HG03280 (cell line): Measurements from ENCODE around the gene FUCA2.
"Not testable (repeated sequence)": the region's sequence is repeated elsewhere in the genome, so short reads cannot be mapped to it uniquely, and the experiment has no call there.

Source experiments
- ATAC-seq: cut with Tn5 transposase; IDR thresholded peaks from one replicate; pipeline ENCODE4 v1.9.1; 2021; ENCODE audit warnings: mild to moderate bottlenecking, moderate library complexity; ENCODE audit not compliant: unreplicated experiment

FUCA2 gene

DNA sequence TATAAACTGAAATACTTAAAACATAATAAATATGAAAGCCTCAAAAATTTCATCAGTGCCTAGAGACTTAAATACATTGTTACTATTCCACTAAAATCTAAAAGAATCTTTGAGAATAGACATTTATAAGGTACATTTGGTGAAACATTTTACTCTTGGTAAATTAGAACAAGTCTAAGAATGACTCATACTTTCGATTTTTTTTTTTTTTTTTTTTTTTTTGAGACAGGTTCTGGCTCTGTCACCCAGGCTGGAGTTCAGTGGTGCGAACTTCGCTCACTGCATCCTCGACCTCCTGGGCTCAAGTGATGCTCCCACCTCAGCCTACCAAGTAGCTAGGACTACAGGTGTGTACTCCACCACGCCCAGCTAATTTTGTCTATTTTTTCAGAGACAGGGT, 6.4 kb downstream of the FUCA2 start:
- ATAC-seq = no peak

DNA sequence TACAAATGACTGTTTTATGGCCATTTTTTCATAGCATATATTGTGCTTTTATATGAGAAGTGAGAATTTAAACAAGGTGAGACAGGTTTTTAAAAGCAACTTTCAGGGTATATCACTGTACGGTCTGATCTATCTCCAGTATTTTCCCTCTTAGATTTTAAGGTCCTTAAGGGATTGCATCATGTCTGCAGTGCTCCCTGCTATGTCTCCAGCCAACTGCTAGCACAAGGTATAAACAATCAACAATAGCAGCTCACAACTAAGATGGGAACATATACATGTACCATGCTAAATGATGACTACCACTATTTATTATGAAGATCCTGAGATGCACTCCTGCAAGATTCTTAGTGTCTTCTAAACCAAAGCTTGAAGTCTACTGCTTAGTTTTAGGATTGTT, 7.2 kb downstream of the FUCA2 start:
- no peak for ATAC-seq

DNA sequence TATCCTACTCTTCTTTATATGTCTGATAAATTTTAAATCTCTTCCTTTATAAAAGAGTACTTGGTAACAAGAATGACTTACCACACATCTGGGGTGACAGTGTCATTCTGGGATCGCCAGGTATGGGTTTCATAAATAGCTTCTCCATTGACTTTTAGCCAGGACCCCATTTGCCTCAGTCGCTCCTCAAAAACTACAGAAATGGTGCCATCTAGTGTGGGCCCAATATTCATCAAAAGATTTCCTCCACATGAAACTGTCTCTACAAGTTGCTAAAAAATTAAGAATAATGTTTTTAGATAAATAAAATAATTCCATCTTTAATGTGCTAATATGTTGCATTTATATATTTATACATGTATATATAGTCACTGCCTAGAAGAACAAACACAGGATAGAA, 9.7 kb downstream of the FUCA2 start:
- no peak for ATAC-seq

DNA sequence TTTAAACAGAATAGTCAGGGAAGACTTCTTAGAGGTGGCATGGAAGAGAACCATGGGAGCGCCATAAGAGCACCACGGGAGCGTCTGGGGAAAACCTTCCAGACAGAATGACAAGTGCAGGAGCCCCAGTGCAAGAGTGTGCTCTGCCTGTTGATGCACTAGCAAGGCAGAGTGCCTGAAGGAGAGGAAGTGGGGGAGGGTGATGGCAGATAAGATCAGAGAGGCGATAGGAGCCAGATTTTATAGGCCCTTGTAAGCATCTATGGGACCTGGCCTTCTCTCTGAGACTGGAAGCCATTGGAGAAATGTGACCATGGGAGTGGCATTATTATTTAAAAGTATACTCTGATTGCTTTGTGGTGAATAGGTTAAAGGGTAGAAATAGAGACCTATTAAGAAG, 13.1 kb downstream of the FUCA2 start:
- no peak for ATAC-seq

DNA sequence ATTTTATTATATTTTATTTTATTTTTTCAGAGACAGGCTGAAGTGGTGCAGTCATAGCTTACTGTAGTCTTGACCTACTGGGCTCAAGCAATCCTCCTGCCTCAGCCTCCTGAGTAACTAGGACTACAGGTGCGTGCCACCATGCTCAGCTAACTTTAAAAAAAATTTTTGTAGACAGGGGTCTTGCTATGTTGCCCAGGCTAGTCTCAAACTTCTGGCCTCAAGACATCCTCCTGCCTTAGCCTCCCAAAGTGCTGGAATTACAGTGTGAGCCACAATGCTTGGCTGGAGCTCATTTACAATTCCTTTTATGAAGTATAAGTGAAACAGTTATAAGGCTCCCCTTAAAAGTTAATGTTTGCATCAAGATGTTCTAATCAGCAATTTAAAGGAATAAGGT, 14.5 kb downstream of the FUCA2 start:
- no peak for ATAC-seq

DNA sequence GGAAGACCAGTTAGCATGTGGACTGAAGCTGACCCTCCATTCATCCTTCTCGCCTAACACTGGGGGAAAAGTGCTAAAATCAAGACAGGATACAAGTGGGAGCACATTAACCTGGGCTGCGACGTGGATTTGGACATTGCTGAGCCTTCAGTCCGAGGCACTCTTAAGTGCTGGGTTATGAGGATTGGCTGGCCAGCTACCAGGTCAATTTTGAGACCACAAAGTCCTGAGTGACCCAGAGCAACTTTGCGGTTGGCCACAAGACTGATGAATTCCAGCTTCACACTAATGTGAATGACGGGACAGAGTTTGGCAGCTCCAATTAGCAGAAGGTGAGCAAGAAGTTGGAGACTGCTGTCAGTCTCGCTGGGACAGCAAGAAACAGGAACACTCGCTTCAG, 20.7 kb downstream of the FUCA2 start:
- ATAC-seq = no peak

DNA sequence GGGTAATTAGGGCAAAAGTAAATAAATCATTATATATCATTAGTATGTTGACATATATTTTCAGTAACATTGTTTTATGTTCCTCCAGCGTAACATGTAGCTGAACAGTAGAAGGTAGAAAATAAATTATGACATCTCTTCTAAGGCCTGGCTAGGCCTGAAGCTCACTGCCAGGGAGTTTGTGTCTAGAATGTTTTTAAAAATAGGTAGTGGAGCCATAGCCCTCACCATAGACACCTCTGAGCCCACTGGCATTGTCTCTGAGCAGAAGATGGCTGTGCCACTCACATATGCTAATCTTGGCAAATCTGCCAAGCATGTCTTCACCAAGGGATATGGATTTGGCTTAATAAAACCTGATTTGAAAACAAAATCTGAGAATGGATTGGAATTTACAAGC, 21.3 kb downstream of the FUCA2 start:
- no peak for ATAC-seq

DNA sequence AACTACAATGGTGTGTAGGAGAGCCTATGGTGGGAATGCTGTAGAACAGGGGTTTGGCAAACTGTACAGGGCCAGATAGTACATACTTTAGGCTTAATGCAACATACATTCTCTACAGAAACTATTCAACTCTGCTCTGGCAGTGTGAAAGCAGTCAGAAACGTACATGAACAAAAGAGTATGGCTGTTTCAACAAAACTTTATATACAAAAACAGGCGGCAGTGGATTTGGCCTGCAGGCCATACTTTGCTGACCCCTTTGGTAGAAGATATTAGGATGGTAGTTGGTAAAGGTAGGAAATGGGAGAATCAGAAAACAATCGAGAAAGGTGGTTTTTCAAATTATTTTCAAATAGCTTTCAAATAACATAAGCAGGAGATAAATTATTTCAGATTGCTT, 24.8 kb downstream of the FUCA2 start:
- ATAC-seq = no peak

DNA sequence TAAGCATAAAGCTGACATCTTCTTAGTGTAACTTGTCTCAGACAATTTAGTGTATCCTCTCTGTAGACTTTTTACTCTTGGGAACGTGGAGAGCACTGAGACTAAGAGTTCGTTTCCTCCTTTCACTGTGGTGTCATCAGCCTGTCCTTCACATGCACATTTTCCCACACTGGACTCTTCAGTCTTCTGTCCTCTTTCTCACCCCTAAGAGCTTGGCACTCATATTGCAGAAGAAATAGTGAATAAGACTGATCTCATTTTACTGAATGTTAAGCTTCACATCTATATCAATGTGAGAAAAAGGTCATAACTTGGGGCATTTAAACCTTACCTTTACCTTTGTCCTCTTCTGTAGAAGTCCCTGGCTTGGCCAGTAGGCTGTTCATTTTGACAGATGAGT, 25.6 kb downstream of the FUCA2 start:
- ATAC-seq = no peak

DNA sequence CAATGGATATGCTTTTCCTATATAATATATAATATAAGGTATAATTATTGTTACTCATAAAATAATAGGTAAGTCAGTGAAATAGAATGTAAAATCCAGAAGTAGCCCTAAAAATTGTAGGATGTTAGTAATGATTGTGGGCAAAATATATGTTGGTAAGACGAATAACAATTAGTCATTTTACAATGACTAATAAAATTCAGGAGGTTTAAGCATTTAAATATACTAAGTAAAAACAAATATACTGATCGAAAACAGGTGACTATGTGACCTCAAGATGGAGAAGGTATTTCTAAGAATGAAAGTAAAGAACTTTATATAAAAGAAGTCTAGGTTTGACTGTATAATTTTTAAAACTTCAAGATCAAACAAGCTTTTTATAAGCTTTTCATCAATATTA, 28.9 kb downstream of the FUCA2 start:
- no peak for ATAC-seq

DNA sequence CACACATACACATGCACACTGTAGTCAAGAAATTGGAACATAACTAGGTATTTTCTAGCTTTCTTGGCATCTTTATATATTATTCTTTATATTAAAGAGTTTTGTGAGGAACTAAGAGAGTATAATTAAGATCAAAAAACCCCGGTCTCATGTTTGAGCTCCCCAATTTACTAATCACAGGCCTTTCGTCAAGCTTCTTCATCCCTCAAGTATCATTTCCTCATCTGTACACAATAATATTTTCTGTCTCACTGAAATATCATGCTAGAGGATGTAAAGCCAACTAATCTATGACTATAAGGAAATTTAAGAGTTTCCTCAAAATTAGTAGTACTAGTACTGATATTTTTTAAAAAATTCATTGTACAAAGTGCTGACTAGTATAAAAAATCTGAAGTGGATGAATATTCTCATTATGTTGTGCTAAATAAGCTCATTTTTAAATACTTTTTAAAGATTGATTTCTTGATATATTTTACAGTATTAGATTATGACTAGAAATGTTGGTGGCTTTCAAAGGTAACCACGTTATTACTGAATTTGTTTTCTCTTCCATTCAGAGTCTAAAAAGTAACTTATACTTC, 32.9 kb downstream of the FUCA2 start:
- ATAC-seq = no peak

DNA sequence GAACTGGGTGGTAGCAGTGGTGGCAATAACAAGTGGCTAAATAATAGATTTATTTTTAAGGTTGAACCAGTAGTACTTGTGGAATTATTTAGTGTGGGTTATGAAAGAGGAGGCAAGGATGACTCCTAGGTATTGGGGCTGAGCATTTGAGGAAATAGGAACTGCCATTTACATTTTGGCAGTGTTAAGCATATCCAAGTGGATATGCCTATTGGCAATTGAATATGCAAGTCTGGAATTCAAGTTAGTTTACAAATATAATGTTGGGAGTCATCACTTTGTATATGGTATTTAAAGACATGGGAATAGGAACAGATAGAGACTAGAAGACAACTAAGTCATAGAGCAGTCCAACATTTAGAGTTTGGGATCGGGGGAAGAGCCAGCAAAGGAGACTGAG, 35.0 kb downstream of the FUCA2 start:
- ATAC-seq = no peak

DNA sequence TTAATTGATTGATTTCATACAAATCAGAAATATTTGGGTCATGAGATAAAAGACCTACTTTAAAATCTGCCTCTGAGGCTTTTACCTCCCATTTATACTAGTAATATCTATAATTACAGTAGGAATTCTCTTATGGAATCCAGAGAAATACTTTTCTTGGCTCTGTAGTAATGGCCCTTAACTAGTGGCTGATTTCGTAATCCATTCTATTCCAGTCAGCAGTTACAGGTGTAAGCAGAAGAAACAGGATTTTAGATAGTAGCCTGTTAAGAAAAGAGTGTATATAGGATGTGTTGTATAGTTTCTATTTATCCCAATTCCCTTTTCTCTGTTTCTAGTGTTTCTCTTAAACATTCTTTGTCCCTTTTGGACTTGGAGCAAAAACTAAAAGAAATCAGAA, 39.7 kb downstream of the FUCA2 start:
- ATAC-seq = no peak

DNA sequence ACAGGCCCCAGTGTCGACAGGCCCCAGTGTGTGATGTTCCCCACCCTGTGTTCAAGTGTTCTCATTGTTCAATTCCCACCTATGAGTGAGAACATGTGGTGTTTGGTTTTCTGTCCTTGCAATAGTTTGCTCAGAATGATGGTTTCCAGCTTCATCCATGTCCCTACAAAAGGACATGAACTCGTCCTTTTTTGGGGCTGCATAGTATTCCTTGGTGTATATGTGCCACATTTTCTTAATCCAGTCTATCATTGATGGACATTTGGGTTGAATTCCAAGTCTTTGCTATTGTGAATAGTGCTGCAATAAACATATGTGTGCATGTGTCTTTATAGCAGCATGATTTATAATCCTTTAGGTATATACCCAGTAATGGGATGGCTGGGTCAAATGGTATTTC, 42.7 kb downstream of the FUCA2 start:
- not testable (repeated sequence) for ATAC-seq

DNA sequence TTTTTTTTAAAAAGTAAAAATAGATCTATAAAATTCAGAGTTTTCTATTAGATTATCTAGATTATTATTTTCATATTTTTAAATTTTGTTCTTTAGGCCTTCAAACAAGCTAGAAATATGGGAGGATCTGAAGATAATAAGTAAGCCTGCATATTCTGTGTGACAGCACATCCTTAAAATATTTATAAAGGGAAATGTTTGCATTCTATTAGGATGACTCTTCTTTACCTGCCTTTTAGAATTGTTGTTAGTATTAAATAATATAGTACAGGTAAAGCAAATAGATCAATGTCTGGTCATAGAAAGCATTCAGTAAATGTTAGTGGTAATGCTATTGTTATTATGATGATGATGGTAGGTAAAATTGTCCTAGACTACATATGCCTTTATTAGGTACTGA, 43.5 kb downstream of the FUCA2 start:
- ATAC-seq = no peak

DNA sequence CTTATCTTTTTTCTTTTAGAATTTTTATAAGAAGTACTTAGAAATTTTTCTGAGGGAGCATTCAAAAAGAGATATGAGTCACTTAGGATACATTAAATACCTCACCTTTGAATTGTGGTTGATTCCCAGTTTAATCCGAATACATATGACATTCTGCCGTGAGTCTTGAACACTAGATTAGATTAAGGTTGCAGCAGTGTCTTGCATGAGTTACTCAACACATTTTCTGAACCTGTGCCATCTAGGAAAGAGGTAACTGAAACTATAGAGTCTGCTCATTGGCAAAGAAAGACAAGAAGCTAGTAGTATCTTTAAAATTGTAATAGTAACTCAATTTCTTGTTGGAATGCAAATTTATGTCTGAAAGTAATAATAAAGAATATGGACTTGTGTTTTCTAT, 46.0 kb downstream of the FUCA2 start:
- no peak for ATAC-seq

DNA sequence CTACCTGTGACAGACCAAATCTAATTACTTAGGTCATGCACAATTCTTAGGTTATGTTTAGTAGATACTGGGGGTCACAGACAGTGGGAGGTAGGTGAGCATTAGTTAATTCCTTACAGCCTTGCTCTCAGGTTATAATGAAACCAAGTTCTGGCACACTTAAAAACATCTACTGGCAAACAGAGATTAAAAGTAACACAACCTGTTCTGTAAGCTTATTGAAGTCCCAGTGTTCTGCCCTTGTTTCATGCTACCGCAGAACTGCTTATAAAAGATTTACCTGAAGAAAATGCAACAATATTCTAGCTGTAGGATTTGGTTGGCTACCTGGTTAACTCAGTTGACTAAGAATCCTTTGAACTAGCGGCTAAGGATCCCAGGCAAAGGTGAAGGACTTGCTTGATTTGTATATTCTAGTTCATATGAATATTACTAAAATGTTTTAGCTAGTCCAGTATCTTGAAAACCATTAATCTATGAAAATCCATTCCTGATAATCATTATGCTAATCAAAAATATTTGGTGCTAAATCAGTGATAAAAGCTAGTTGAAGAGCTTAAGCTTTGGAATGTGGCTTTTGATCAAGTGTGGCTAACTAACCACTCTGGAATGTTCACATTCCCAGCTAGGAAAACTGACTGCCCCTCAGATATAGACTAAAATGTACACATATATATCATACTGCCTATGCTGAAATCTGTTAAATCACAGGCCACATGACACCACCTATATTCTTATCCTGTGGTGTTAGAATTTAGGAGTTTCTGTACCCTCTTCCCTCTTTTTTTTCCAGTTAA, 53.8 kb downstream of the FUCA2 start:
- ATAC-seq = no peak

DNA sequence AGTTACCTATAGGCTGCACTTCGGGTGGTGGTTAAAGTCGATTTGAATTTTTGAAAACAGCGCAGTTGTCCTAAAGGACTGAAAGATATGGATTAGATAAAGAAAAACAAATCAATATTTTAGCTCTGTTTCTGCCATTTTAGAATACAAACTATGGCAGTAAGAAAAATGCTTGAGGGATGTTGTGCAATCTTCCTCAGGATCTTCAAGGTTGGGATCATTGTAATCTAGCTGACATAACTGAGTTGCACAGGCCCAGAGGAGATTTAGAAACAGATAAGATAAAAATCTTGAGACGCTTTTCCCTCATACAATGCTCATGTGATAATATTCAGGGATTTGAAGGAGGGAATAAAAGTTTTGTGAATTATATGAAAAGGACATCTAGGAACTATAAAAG, 60.0 kb downstream of the FUCA2 start:
- ATAC-seq = no peak

DNA sequence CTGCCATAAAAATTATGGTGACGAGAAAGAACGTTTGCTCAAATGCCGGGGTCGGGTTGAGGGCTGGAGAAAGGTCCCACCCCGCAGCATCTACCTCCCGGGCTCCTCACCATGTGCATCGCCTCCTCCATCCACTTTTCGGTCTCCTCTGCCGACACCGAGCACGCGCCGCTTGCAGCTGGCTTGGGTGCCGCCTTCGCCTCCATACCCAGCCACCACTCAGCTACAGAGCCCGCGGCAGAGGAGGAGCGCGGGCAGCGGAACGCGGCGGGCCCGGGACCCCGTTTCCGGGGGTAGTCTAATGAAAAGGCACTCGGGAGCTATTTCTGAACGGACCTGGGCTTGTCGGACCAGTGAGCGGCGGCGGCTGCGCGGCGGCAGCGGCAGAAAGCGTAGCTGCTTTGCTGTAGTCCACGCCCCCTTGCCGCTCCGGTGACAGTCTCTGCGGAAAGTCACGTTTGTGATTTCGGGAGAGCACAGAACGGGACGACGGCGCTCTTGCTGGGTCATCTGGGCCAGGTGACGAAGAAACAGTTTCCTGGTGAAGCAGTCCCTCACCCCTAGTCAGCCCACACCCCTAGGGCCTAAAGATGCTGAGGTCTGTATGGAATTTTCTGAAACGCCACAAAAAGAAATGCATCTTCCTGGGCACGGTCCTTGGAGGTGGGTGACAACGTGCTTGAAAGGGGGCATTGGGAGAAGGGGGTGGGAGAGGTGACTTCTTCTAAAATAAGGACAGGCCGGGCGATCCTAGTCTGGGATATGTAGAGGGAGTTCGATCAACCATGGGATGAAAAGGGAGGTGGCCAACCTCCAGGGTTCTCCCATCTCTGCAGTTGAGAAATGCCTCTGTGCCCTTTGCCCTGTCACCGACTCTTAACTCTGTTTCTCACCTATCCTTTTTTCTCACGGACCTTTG, 60.8 kb downstream of the FUCA2 start, which contains the start of the genes ADAT2 and PEX3:
ADAT2 (minus strand) TSS at position 243 of the 919 bp plus-strand sequence; CDS start at position 206, 37 bp downstream.
PEX3 (plus strand) TSS at position 353 of the 919 bp plus-strand sequence; CDS start at position 591, 238 bp downstream.
- peak; percentile 98 for ATAC-seq

DNA sequence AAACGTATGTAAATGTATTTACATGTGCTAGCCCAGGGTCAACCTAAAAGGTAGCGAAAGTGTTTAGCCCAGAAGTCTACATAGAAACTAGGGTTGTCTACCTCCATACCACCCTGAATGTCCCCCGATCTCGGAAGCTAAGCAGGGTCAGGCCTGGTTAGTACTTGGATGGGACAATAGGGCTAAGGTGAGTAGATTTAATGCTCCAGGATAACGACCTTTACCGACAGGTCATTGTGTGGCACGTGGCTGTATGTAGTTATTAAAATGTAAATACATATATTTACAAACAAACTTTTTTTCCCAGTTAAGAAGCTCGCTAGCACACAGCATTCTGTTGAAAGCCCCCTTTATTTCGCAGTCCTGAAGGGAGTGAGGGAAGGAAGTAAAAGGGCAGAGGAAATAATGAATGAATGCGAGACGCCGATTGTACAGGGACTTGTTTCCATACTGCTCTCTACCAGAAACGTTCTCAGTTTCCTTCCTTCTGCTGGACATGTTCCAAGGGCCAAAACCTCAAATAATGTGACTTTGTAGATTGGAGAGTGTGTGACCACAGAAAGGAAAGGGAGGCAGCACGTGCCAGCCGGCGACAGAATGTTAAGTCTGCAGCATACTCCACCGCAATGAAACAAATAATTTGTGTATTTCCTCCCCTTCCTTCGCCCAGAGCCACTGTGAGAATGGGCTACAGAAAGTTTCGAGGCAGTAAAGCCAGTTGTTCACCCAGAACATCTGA, 61.6 kb downstream of the FUCA2 start:
- ATAC-seq = peak; percentile 7
